WTC11 (cell line): ENCODE measurements around the gene SH3BP5L.

Experiments
- ATF2 ChIP-seq: sonication (generic); formaldehyde crosslinking; IDR thresholded peaks from 2 replicates; pipeline ENCODE4 v1.8.1; 2022; ENCODE audit warnings: low read depth, missing genetic modification reagents, borderline replicate concordance
- CDX4 ChIP-seq: fragments of 250-450 bp; sonication (Bioruptor Pico); IDR thresholded peaks from 2 replicates; pipeline ENCODE4 v1.9.0; 2021; ENCODE audit warnings: moderate library complexity, mild to moderate bottlenecking, inconsistent platforms, borderline replicate concordance
- CREM ChIP-seq: sonication (generic); formaldehyde crosslinking; IDR thresholded peaks from 2 replicates; pipeline ENCODE4 v1.8.1; 2022; ENCODE audit warnings: mild to moderate bottlenecking, missing genetic modification reagents, moderate library complexity
- CTCF ChIP-seq: fragments of 200-600 bp; IDR thresholded peaks from 2 replicates; pipeline ENCODE4 v1.8.0; 2022; ENCODE audit warnings: antibody characterized with exemption
- E2F1 ChIP-seq: sonication (generic); formaldehyde crosslinking; IDR thresholded peaks from 2 replicates; pipeline ENCODE4 v1.8.0; 2022; ENCODE audit warnings: mild to moderate bottlenecking, missing genetic modification reagents
- ESRRA ChIP-seq: sonication (generic); formaldehyde crosslinking; IDR thresholded peaks from 2 replicates; pipeline ENCODE4 v1.8.1; 2022; ENCODE audit warnings: mild to moderate bottlenecking, missing genetic modification reagents, borderline replicate concordance
- ETV6 ChIP-seq: sonication (generic); formaldehyde crosslinking; IDR thresholded peaks from 2 replicates; pipeline ENCODE4 v1.8.1; 2022; ENCODE audit warnings: mild to moderate bottlenecking, missing genetic modification reagents
- GABPB1 ChIP-seq: sonication (generic); formaldehyde crosslinking; IDR thresholded peaks from 2 replicates; pipeline ENCODE4 v1.8.1; 2023; ENCODE audit warnings: mild to moderate bottlenecking, missing genetic modification reagents
- JUN ChIP-seq: sonication (generic); formaldehyde crosslinking; IDR thresholded peaks from 2 replicates; pipeline ENCODE4 v1.8.0; 2023; ENCODE audit warnings: mild to moderate bottlenecking, missing genetic modification reagents
- NFATC4 ChIP-seq: fragments of 250-450 bp; sonication (Bioruptor Pico); IDR thresholded peaks from 2 replicates; pipeline ENCODE4 v1.9.0; 2021; ENCODE audit warnings: mild to moderate bottlenecking
- TCF7 ChIP-seq: sonication (generic); formaldehyde crosslinking; IDR thresholded peaks from 2 replicates; pipeline ENCODE4 v1.8.0; 2022; ENCODE audit warnings: mild to moderate bottlenecking, low read depth, missing genetic modification reagents, moderate library complexity
- ZBTB43 ChIP-seq: sonication (generic); formaldehyde crosslinking; IDR thresholded peaks from 2 replicates; pipeline ENCODE4 v1.8.1; 2023; ENCODE audit warnings: mild to moderate bottlenecking, missing genetic modification reagents

- TF ChIP-seq JUN (CRISPR knock-in tag) (no peak), CTCF (no peak), CDX4 (CRISPR knock-in tag) (no peak), ATF2 (CRISPR knock-in tag) (no peak), ESRRA (CRISPR knock-in tag) (no peak), CREM (CRISPR knock-in tag) (no peak), E2F1 (CRISPR knock-in tag) (no peak), GABPB1 (CRISPR knock-in tag) (no peak), ETV6 (CRISPR knock-in tag) (no peak), NFATC4 (CRISPR knock-in tag) (no peak), ZBTB43 (CRISPR knock-in tag) (no peak), TCF7 (no peak)
Measured at GRCh38 chr1:248790456-248790855, 35.3 kb downstream of the SH3BP5L start.
